Breast epithelium (tissue), 4 donors: ENCODE results near the gene ECE1. TPM values are rescaled to one million over a fixed set of nuclear protein-coding genes. Genes with fewer than 3 reads are reported as not detected.
A peak's percentile ranks its signal among the peaks of the same experiment; 100 is the strongest.

Experiments
- DNase-seq, 2 donors: peaks; one replicate each; pipeline ENCODE4 v3.0.0-alpha.2; 2019; ENCODE audit warnings: low spot score in 2 of 2
- H3K27ac ChIP-seq, 2 donors: fragments of 200-600 bp; sonication (generic) in 1 of 2; one replicate each; pipeline ENCODE4 v1.5.1; 2016 to 2019; ENCODE audit warnings: mild to moderate bottlenecking in 1 of 2
- H3K27me3 ChIP-seq, 2 donors: fragments of 200-600 bp; sonication (generic) in 1 of 2; one replicate each; pipeline versions ENCODE4 v1.5.1 to v1.6.0; 2017 to 2019; ENCODE audit warnings: control low read depth in 1 of 2, mild to moderate bottlenecking in 1 of 2
- H3K36me3 ChIP-seq: fragments of 200-600 bp; one replicate; pipeline ENCODE4 v1.5.1; 2019
- H3K4me1 ChIP-seq, 2 donors: fragments of 200-600 bp; sonication (generic); one replicate each; pipeline ENCODE4 v1.5.1; 2016 to 2019; ENCODE audit warnings: control low read depth in 1 of 2
- H3K4me3 ChIP-seq, 3 donors: fragments of 200-600 bp; sonication (generic); 1 replicate in 2 of 3; 2 replicates in 1 of 3; pipeline ENCODE4 v1.5.1; 2016 to 2019; ENCODE audit warnings: mild to moderate bottlenecking in 3 of 3, moderate library complexity in 2 of 3
- H3K9me3 ChIP-seq, 2 donors: fragments of 200-600 bp; sonication (generic) in 1 of 2; one replicate each; pipeline ENCODE4 v1.5.1; 2016 to 2019; ENCODE audit warnings: control low read depth in 1 of 2
- CTCF ChIP-seq, 3 donors: fragments of 450-650 bp; IDR thresholded peaks; one replicate each; pipeline ENCODE4 v1.5.1; 2016 to 2017; ENCODE audit warnings: antibody characterized with exemption in 3 of 3, mild to moderate bottlenecking in 3 of 3, moderate library complexity in 3 of 3
- POLR2A ChIP-seq: fragments of 450-650 bp; IDR thresholded peaks from one replicate; pipeline ENCODE4 v1.6.1; 2016; ENCODE audit warnings: antibody characterized with exemption, mild to moderate bottlenecking, moderate library complexity
- POLR2AphosphoS5 ChIP-seq, 3 donors: sonication (generic); formaldehyde crosslinking; IDR thresholded peaks; one replicate each; pipeline ENCODE4 v1.6.1; 2017; ENCODE audit warnings: antibody characterized with exemption in 3 of 3
- intact Hi-C: fragments of 100-400 bp; cut with DNase I; formaldehyde crosslinking; loops from one replicate; pipeline ENCODE4 v1.15.1; 2023; ENCODE audit warnings: low total_unique reads
- total RNA-seq, 3 donors: library from RNA; depleted of rRNA; stranded (reverse); fragments of >200 nt; gene quantifications; one replicate each; pipeline ENCODE4 v1.1.0, GENCODE V29; 2016

Gene ECE1
- total RNA-seq, 3 donors from 2014 or later, result 62.6 to 121 (median 112) TPM

- intact Hi-C loops, result no loop called here
- TF ChIP-seq POLR2AphosphoS5 (IDR thresholded peaks at IDR 0.05), result peak in 1 of 3 donors; percentile 29
- TF ChIP-seq CTCF (IDR thresholded peaks at IDR 0.05), result peak in 2 of 3 donors; percentile 7 to 30
- TF ChIP-seq POLR2A, result no peak
- no peak overlapping the region for H3K4me3 ChIP-seq
- no peaks in the 10 kb centered on the region for H3K9me3 ChIP-seq
- no peaks in the 10 kb centered on the region for H3K27me3 ChIP-seq
- no peaks in the 10 kb centered on the region for H3K36me3 ChIP-seq
- DNase-seq, result peak; percentile 81 to 87
- H3K27ac ChIP-seq, result peak overlapping the region; percentile 75 to 86
- H3K4me1 ChIP-seq, result peaks cover 14 to 35% of the 10 kb centered on the region in 2 donors
Measured at GRCh38 chr1:21268281-21269239, 21.7 kb downstream of the ECE1 start.

- no peak for TF ChIP-seq POLR2AphosphoS5 (IDR thresholded peaks at IDR 0.05)
- no peak for TF ChIP-seq POLR2A
- TF ChIP-seq CTCF (IDR thresholded peaks at IDR 0.05), result no peak
- DNase-seq, result no peak
- Histone ChIP-seq H3K36me3 (no peaks in the 10 kb centered on the region), H3K4me3 (no peak overlapping the region), H3K27me3 (no peaks in the 10 kb centered on the region), H3K9me3 (no peaks in the 10 kb centered on the region), H3K4me1 (peaks cover 21 to 42% of the 10 kb centered on the region in 2 donors), H3K27ac (peak overlapping the region; percentile 75 to 86)
- intact Hi-C loops, result no loop called here
Measured at GRCh38 chr1:21267191-21268077, 22.8 kb downstream of the ECE1 start.

GRCh38 chr1:21266119-21266774, 24.0 kb downstream of the ECE1 start:
- no peaks in the 10 kb centered on the region for H3K27me3 ChIP-seq
- H3K9me3 ChIP-seq, result no peaks in the 10 kb centered on the region
- H3K36me3 ChIP-seq, result no peaks in the 10 kb centered on the region
- intact Hi-C loops, result no loop called here
- no peak overlapping the region for H3K4me3 ChIP-seq
- peak overlapping the region; percentile 37 to 67 for H3K27ac ChIP-seq
- DNase-seq, result no peak
- H3K4me1 ChIP-seq, result peaks cover 25 to 43% of the 10 kb centered on the region in 2 donors
- TF ChIP-seq POLR2AphosphoS5 (IDR thresholded peaks at IDR 0.05), result no peak
- TF ChIP-seq CTCF (IDR thresholded peaks at IDR 0.05), result no peak
- TF ChIP-seq POLR2A, result no peak

GRCh38 chr1:21265644-21266043, 24.6 kb downstream of the ECE1 start:
- TF ChIP-seq POLR2AphosphoS5 (IDR thresholded peaks at IDR 0.05) (no peak), CTCF (IDR thresholded peaks at IDR 0.05) (no peak), POLR2A (no peak)
- no peaks in the 10 kb centered on the region for H3K36me3 ChIP-seq
- H3K27ac ChIP-seq, result peak overlapping the region; percentile 37 to 67
- no peak overlapping the region for H3K4me3 ChIP-seq
- H3K9me3 ChIP-seq, result no peaks in the 10 kb centered on the region
- intact Hi-C loops, result no loop called here
- no peaks in the 10 kb centered on the region for H3K27me3 ChIP-seq
- no peak for DNase-seq
- peaks cover 26 to 42% of the 10 kb centered on the region in 2 donors for H3K4me1 ChIP-seq
